Measurements from ENCODE around the gene ACOX2. TPM values are rescaled to one million over a fixed set of nuclear protein-coding genes. Genes with fewer than 3 reads are reported as not detected.
A peak's percentile ranks its signal among the peaks of the same experiment; 100 is the strongest.

Gene ACOX2
- total RNA-seq, 1 donor from 2014 or later = 32.6 TPM

DNA sequence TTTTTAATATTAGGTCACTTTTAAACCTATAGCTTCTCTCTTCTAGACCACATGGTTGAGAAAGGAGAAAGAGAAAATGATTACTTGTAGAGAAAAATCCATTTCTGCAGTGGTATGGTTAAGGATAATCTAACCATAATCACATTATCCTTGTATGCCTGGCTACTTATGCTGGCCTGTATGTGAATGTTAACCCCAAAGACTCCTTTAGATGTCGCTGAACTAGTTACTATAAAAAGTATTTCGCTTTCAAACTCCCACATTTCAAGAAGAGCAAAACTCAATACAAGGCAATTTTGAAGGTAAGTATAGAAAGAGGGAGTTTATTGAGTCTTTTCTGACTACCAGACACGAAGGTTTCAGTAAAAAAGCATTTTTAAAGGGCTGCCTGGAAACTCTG, 42.9 kb downstream of the ACOX2 start:
- no peaks in the 10 kb centered on the region for H3K9me3 ChIP-seq
- no peaks in the 10 kb centered on the region for H3K36me3 ChIP-seq
- H3K27me3 ChIP-seq = no peaks in the 10 kb centered on the region
- H3K27ac ChIP-seq = no peak overlapping the region
- TF ChIP-seq, protein P1, sequence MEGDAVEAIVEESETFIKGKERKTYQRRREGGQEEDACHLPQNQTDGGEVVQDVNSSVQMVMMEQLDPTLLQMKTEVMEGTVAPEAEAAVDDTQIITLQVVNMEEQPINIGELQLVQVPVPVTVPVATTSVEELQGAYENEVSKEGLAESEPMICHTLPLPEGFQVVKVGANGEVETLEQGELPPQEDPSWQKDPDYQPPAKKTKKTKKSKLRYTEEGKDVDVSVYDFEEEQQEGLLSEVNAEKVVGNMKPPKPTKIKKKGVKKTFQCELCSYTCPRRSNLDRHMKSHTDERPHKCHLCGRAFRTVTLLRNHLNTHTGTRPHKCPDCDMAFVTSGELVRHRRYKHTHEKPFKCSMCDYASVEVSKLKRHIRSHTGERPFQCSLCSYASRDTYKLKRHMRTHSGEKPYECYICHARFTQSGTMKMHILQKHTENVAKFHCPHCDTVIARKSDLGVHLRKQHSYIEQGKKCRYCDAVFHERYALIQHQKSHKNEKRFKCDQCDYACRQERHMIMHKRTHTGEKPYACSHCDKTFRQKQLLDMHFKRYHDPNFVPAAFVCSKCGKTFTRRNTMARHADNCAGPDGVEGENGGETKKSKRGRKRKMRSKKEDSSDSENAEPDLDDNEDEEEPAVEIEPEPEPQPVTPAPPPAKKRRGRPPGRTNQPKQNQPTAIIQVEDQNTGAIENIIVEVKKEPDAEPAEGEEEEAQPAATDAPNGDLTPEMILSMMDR (IDR thresholded peaks at IDR 0.05) = no peak
- peaks cover 5 to 42% of the 10 kb centered on the region in 2 donors for H3K4me1 ChIP-seq
- DNase-seq (ENCODE audit: low spot score in 2 of 2) = no peak
- intact Hi-C loops (cut with DNase I) = no loop called here
- H3K4me3 ChIP-seq = peak overlapping the region in 1 of 2 donors; percentile 98

DNA sequence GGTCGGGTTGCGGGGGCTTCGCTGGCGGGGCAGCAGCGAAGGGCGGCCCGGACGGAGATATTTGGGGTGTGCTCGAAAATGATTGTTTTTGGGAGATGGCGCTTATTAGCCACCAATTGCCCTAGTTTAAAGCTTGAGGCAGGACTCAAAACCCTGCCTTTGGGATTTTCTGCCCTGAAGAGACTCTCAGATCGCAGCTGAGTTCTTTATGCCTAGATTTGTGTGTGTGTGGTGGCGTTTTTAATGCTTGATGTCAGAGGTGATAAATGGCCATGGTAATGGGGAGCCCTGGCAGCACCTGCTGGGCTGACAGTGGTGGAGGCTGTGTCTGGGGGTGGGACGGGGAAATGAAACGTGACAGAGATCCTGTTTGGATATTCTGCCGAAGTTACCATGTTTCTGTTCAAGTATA, 44.5 kb downstream of the ACOX2 start:
- no peak for DNase-seq (ENCODE audit: low spot score in 2 of 2)
- intact Hi-C loops (cut with DNase I) = loop anchor here (1.0 to 2.0 kb wide), 3 partner anchors 40 to 186 kb away; partner anchors contain the start of genes HTD2, PXK and RPP14
- Histone ChIP-seq H3K27me3 (no peaks in the 10 kb centered on the region), H3K27ac (peak overlapping the region; percentile 64 to 92), H3K9me3 (no peaks in the 10 kb centered on the region), H3K4me3 (peak overlapping the region; percentile 96 to 98), H3K36me3 (no peaks in the 10 kb centered on the region), H3K4me1 (peaks cover 5 to 42% of the 10 kb centered on the region in 2 donors)
- TF ChIP-seq, protein P1 (IDR thresholded peaks at IDR 0.05) = no peak

DNA sequence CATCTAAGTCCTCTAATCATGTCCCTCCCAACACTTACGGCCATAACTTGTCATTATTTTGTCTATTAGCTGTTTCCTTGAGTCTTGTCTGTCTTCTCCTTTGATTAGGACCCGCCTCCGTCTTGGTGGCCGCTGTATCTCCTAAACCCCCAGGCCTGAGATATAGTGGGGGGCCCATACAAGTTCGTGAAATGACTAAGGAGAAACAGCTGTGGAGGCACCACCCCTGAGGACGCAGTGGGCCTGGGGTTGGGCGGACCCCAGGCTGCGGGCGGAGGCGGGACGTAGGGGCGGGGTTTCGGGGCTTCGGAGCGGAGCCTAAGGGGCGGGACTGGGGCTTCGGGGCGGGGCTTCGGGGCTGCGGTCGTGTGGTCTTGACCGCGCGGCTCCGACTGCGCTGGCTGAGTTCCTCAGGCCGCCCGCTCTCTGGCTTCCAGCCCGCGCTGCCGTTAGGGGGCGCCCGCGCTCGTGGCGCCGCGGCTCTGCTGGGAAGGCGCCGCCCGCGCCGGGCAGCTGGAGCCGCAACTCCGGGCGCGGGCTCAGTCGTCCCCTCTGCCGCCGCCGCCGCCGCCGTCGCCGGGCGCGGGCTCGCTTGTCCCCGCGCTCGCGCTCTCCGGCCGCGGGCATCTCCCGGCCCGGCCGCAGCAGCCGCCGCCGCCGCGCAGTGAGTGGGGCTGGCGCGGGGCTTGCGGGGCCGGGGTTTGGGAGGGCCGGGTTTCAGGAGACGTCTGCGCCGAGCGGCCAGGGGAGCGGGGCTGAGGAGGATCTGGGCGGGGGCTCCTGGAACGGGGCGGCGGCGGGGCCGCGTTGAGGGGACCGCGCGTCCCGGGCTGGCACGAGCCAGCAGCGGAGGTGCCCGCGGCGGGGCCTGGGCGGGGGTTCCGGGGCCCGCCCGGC, 45.2 kb downstream of the ACOX2 start, which contains the start of gene KCTD6:
Gene KCTD6 (plus strand): TSS at position 591 of the 897 bp plus-strand sequence. CDS start 6,660 bp downstream, outside the sequence.
- peak within 1 kb of the TSS; percentile 81 to 92 for H3K27ac ChIP-seq
- no peaks in the 10 kb centered on the region for H3K27me3 ChIP-seq
- TF ChIP-seq, protein P1 (IDR thresholded peaks at IDR 0.05) = peak; percentile 58 to 86 (median 64)
- H3K9me3 ChIP-seq = no peaks in the 10 kb centered on the region
- peak within 1 kb of the TSS; percentile 96 to 98 for H3K4me3 ChIP-seq
- peaks cover 5 to 37% of the 10 kb centered on the region in 2 donors for H3K4me1 ChIP-seq
- H3K36me3 ChIP-seq = no peaks in the 10 kb centered on the region
- DNase-seq (ENCODE audit: low spot score in 2 of 2) = peak; percentile 65 to 96
- intact Hi-C loops (cut with DNase I) = loop anchor here (1.0 to 2.0 kb wide), 6 partner anchors 29 to 895 kb away; partner anchors contain the start of genes ARF4, HTD2, PDHB and PXK

DNA sequence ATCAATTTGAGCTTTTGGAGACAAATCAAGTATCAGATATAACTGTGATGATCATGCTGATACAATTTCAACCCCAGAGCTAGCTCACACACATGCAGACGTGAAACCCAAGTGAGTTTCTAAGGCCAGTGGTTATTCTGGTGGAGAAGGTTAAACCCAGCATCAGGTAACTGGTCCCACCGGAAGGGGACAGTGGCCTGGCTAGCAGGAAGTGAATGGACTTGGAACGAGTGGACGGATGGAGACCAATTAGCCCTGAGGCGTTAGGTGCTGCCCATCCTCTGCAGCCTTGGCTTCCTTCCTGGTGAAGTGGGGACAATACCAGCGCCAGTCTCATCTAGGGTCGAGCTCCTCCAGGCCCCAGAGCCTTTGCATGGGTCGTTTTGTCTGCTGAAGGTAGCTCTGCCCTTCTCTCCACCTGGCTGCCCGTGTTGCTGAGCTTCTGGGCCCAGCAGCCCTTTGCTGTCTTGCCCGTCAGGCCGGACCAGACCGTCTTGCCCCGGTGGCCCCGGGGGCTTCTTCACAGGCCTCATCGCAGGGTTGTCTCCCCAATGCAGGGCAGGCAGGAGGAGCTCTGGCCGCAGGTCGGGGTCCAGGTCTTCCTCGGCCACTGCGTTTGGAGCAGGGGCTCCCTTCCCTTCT, 46.0 kb downstream of the ACOX2 start:
- peak overlapping the region; percentile 81 to 92 for H3K27ac ChIP-seq
- H3K4me3 ChIP-seq = peak overlapping the region; percentile 39 to 98
- intact Hi-C loops (cut with DNase I) = loop anchor here (1.0 to 2.0 kb wide), 3 partner anchors 28 to 894 kb away; partner anchors contain the start of genes ARF4 and PDHB
- H3K27me3 ChIP-seq = no peaks in the 10 kb centered on the region
- no peak for DNase-seq (ENCODE audit: low spot score in 2 of 2)
- no peaks in the 10 kb centered on the region for H3K36me3 ChIP-seq
- no peaks in the 10 kb centered on the region for H3K9me3 ChIP-seq
- H3K4me1 ChIP-seq = peaks cover 5 to 33% of the 10 kb centered on the region in 2 donors
- TF ChIP-seq, protein P1 (IDR thresholded peaks at IDR 0.05) = no peak

DNA sequence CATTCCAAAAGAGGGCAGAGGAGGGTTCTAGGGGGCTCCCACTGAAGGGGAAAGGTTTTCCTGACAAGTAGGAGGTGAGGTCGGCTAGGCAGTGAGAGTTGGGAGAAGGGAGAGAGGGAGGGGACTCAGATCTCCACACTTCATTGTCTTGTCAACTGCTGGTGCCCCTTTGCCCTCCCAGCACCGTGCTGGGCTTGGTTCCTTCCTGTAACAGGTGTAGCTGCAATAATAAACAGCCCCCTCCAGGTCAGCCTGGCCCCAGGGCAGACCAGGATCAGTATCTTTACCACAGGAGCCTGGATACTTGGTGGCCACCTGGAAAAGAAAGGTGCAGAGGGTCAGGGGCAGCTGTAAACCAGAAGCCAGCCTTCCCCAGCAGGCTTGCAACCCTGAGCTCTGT, 48.0 kb downstream of the ACOX2 start:
- TF ChIP-seq, protein P1 (IDR thresholded peaks at IDR 0.05) = no peak
- intact Hi-C loops (cut with DNase I) = no loop called here
- no peak for DNase-seq (ENCODE audit: low spot score in 2 of 2)

More for the DNA sequence above, 48.0 kb downstream of the ACOX2 start:
- Histone ChIP-seq H3K4me3 (no peak overlapping the region), H3K27ac (no peak overlapping the region), H3K27me3 (no peaks in the 10 kb centered on the region), H3K36me3 (no peaks in the 10 kb centered on the region), H3K9me3 (no peaks in the 10 kb centered on the region), H3K4me1 (peaks cover 5 to 20% of the 10 kb centered on the region in 2 donors)
